OCI-LY1 (cell line): ENCODE data around the gene NEXN.

Experiments used
- EZH2 ChIP-seq: fragments of 200-600 bp; sonication (generic), shearing (Covaris generic); IDR thresholded peaks from 2 replicates; pipeline ENCODE4 v1.8.0; 2017; ENCODE audit warnings: borderline replicate concordance, mixed run types, mild to moderate bottlenecking, antibody characterized with exemption, low read length, moderate library complexity, mixed read lengths
- TF ChIP-seq, protein P1 (sequence below): fragments of 200-600 bp; sonication (generic), shearing (Covaris generic); IDR thresholded peaks from 2 replicates; pipeline ENCODE4 v1.5.1; 2017; ENCODE audit warnings: mild to moderate bottlenecking, antibody characterized with exemption, low read length, moderate library complexity, mixed read lengths

DNA sequence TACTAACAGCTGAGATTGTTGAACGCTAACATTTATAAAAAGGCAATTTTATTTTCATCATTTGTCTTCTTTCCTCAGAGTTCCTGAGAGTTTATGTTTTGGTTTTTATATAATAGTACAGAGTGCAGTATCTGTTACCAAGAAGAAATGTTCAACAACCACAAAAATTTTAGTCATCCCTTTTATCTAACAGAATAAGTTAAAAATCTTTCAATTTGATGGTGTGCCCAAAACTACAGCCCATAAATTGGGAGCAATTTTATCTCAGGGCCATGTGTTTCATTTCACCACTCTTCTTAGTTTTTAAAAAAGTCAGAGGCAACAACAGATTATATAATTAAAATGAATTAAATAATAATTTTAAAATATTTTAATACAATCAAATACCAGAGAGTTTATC lies 37.1 kb downstream of the NEXN start:
- TF ChIP-seq, protein P1, sequence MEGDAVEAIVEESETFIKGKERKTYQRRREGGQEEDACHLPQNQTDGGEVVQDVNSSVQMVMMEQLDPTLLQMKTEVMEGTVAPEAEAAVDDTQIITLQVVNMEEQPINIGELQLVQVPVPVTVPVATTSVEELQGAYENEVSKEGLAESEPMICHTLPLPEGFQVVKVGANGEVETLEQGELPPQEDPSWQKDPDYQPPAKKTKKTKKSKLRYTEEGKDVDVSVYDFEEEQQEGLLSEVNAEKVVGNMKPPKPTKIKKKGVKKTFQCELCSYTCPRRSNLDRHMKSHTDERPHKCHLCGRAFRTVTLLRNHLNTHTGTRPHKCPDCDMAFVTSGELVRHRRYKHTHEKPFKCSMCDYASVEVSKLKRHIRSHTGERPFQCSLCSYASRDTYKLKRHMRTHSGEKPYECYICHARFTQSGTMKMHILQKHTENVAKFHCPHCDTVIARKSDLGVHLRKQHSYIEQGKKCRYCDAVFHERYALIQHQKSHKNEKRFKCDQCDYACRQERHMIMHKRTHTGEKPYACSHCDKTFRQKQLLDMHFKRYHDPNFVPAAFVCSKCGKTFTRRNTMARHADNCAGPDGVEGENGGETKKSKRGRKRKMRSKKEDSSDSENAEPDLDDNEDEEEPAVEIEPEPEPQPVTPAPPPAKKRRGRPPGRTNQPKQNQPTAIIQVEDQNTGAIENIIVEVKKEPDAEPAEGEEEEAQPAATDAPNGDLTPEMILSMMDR: no peak
- no peak for TF ChIP-seq EZH2
